NK-92 (cell line): Measurements from ENCODE around the gene OPN4.

Source experiments
- DNase-seq: peaks from one replicate; lab custom pipeline; 2025; ENCODE audit not compliant: unreplicated experiment; lab: John Stamatoyannopoulos, UW

The OPN4 gene

GRCh38 chr10:86698207-86698940 is 44.0 kb downstream of the OPN4 start:
- DNase-seq = no peak

- DNase-seq = no peak
Observed at GRCh38 chr10:86699125-86699524, 44.8 kb downstream of the OPN4 start.

- no peak for DNase-seq
Observed at GRCh38 chr10:86699541-86699940, 45.2 kb downstream of the OPN4 start.

GRCh38 chr10:86699991-86700840 is 45.9 kb downstream of the OPN4 start:
- DNase-seq = no peak

DNA sequence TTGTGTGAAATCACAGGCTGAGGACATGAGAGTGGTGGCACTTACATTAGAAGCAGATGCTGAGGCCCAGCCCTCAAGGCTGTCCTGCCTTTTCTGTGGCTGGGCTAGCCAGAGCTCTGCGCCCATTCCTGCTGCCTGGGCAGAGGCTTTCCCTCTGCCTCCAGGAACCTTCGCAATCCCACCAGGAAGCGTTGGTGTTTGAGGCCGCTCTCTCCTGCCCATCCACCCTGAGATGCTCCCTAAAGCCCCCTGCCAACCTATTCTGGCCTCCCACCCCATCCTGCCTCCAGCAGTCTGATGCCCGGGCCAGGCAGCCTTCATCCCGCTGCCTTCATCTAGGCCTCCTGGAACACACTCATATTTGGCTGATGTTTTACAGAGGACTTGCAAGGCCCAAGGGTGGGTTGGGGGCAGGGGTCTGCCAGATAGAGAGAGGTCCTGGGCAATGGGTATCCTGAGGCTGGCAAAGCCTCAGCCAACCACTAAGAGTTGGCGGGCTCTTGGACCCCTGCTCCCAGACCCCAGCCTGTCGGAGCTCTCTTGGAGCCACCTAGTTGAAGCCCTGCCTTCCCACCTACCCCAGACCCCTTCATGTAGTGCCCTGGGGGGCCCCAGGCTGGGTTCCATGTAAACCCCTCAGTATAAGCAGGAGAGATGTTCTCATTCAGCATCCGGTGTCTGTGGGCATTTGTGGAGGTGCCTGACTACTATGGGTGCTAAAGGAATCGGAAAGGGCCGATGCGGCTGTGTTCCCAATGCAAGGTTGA is 46.7 kb downstream of the OPN4 start:
- no peak for DNase-seq

GRCh38 chr10:86703176-86703575 is 48.8 kb downstream of the OPN4 start:
- no peak for DNase-seq

- no peak for DNase-seq
Observed at GRCh38 chr10:86705139-86705538, 50.8 kb downstream of the OPN4 start.

GRCh38 chr10:86705905-86706304 is 51.6 kb downstream of the OPN4 start:
- DNase-seq = no peak

- no peak for DNase-seq
Observed at GRCh38 chr10:86706401-86706841, 52.1 kb downstream of the OPN4 start.

- no peak for DNase-seq
Observed at GRCh38 chr10:86706977-86707376, 52.6 kb downstream of the OPN4 start.

GRCh38 chr10:86707505-86707904 is 53.2 kb downstream of the OPN4 start:
- DNase-seq = no peak

GRCh38 chr10:86708068-86708782 is 53.9 kb downstream of the OPN4 start:
- no peak for DNase-seq

GRCh38 chr10:86708783-86709380 is 54.5 kb downstream of the OPN4 start:
- DNase-seq = no peak

DNA sequence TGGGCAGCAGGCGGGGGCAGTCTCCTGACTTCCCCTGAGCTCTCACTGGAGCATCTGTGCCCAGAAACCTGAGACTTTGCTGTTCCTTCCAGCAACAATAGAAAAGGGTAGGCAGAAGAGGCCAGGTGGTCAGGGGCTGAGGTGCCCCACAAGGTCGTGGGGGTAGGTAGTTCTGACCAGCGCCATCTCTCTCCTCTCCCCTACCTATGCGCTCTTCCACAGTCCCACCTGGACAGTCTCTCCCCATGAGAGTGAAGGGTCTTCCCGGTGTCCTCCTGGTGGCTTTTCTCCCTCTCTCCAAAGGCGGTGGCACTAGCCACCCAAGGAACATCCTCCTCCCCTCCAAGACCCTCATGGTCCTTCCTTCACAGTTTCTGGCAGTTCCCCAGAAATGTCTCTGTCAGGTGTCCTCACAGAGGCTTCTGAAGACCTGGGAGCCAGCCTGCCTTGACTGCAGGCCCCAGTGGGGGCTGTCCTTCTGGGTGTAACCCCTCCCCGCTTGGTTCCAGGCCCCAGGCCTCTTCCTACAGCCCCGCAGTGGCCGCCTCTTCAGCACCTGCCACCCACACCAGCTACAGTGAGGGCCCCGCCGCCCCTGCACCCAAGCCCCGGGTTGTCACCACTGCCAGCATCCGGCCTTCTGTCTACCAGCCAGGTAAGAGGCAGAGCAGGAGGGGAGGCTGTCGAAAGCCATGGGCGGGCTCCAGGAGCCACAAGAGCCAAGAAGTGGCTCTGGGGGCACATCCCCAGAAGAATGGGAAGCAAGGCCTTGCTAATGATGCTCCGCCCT is 55.2 kb downstream of the OPN4 start:
- DNase-seq = no peak

DNA sequence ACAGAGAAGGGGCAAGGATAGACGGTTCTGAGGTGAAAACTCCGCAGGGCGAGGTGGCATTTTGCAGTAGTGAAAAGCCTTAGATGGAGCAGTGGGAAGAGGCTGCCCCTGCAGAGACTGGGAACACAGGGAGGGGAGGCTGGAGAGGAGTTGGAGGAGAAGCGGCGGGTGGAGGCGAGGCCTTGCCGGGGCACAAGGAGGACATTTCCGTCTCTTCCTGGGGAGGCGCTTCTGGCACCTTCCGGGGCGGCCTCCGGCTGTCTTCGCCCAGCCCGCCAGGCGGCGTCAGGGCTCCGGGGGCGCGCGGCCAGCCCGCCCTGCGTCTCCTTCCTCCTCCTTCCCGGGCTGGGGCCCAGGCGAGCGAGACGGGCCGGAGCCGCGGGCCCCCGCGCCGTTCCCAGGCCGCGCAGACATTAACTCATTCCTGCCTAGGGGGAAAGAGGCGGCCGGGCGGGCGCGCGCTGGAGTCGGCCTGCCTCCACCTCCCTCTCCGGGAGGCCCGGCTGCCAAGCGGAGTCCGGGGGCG is 56.7 kb downstream of the OPN4 start:
- DNase-seq = no peak

GRCh38 chr10:86711513-86712316 is 57.4 kb downstream of the OPN4 start:
- no peak for DNase-seq

- DNase-seq = no peak
Observed at GRCh38 chr10:86712317-86712707, 58.0 kb downstream of the OPN4 start.

GRCh38 chr10:86715156-86715795 is 60.9 kb downstream of the OPN4 start:
- no peak for DNase-seq
